HepG2 (cell line): ENCODE results near the gene C2orf81. TPM values are rescaled to one million over a fixed set of nuclear protein-coding genes. Genes with fewer than 3 reads are reported as not detected.

Experiments used
- AKAP8 ChIP-seq: sonication (generic); formaldehyde crosslinking; IDR thresholded peaks from 2 replicates; pipeline ENCODE4 v1.5.1; 2020; ENCODE audit warnings: mild to moderate bottlenecking, missing genetic modification reagents
- CENPX ChIP-seq: sonication (generic); formaldehyde crosslinking; IDR thresholded peaks from 2 replicates; pipeline ENCODE4 v1.9.0; 2021; ENCODE audit warnings: mild to moderate bottlenecking, missing genetic modification reagents, moderate library complexity
- MXD3 ChIP-seq: IDR thresholded peaks from 2 replicates; pipeline ENCODE4 v1.6.1; 2016; ENCODE audit warnings: mild to moderate bottlenecking, missing biosample characterization, missing genetic modification reagents
- MZF1 ChIP-seq: sonication (generic); formaldehyde crosslinking; IDR thresholded peaks from 2 replicates; pipeline ENCODE4 v1.8.1; 2023; ENCODE audit warnings: mild to moderate bottlenecking, missing genetic modification reagents, borderline replicate concordance
- PCBP1 ChIP-seq: fragments of 200-400 bp; formaldehyde crosslinking; IDR thresholded peaks from 2 replicates; pipeline ENCODE4 v1.6.1; 2017; ENCODE audit warnings: mild to moderate bottlenecking, low read depth, low read length, borderline replicate concordance
- STAG1 ChIP-seq: sonication (generic); formaldehyde crosslinking; IDR thresholded peaks from 2 replicates; pipeline ENCODE4 v1.4.0; 2020; ENCODE audit warnings: missing genetic modification reagents
- TGIF2 ChIP-seq: IDR thresholded peaks from 2 replicates; pipeline ENCODE4 v1.6.1; 2016; ENCODE audit warnings: control low read depth, missing compliant biosample characterization
- THYN1 ChIP-seq: sonication (generic); formaldehyde crosslinking; IDR thresholded peaks from 2 replicates; pipeline ENCODE4 v1.8.1; 2023; ENCODE audit warnings: low read depth, mild to moderate bottlenecking, moderate library complexity, missing genetic modification reagents, borderline replicate concordance
- ZBTB20 ChIP-seq: sonication (generic); formaldehyde crosslinking; IDR thresholded peaks from 2 replicates; pipeline ENCODE4 v1.8.1; 2023; ENCODE audit warnings: missing genetic modification reagents, low read depth, mild to moderate bottlenecking, borderline replicate concordance
- ZIK1 ChIP-seq: sonication (generic); formaldehyde crosslinking; IDR thresholded peaks from 2 replicates; pipeline ENCODE4 v1.5.0; 2020; ENCODE audit warnings: mild to moderate bottlenecking, low read depth, missing genetic modification reagents, borderline replicate concordance
- ZNF280B ChIP-seq: sonication (generic); formaldehyde crosslinking; IDR thresholded peaks from 2 replicates; pipeline ENCODE4 v1.5.0; 2020; ENCODE audit warnings: missing genetic modification reagents, mild to moderate bottlenecking, borderline replicate concordance
- ZNF282 ChIP-seq: fragments of 450-650 bp; IDR thresholded peaks from 2 replicates; pipeline ENCODE4 v1.6.1; 2018; ENCODE audit not compliant: partially characterized antibody
- ZSCAN9 ChIP-seq: IDR thresholded peaks from 2 replicates; pipeline ENCODE4 v1.6.1; 2016; ENCODE audit warnings: borderline replicate concordance
- polyA plus RNA-seq, 8 experiments: library from polyadenylated mRNA; depleted of rRNA in 3 of 8; stranded (reverse) in 7 of 8; unstranded in 1 of 8; fragments of >200 nt; fragmentation: Illumina TruSeq in 4 of 8; extraction: Trizol in 4 of 8; gene quantifications; 2 replicates each; pipeline versions ENCODE4 v1.2.1 to v1.2.3, GENCODE V29; 2011 to 2016; ENCODE audit warnings: low read depth in 4 of 8, missing spikeins in 1 of 8, mixed read lengths in 1 of 8; ENCODE audit not compliant: insufficient read depth in 1 of 8
- total RNA-seq, 5 experiments: library from RNA; depleted of rRNA; stranded (reverse); fragments of >200 nt; fragmentation: Illumina TruSeq; extraction: Trizol; gene quantifications; 2 replicates each; pipeline ENCODE4 v1.2.3, GENCODE V29; 2016; ENCODE audit warnings: low read depth in 1 of 5
- TF ChIP-seq, protein P1 (sequence below): sonication (generic); formaldehyde crosslinking; IDR thresholded peaks from 2 replicates; pipeline ENCODE4 v1.8.0; 2023; ENCODE audit warnings: mild to moderate bottlenecking, missing genetic modification reagents
- TF ChIP-seq, protein P2 (sequence below): sonication (generic); formaldehyde crosslinking; conservative IDR thresholded peaks from 2 replicates; pipeline ENCODE4 v1.4.0; 2020; ENCODE audit warnings: missing genetic modification reagents
- TF ChIP-seq, protein P3 (sequence below): sonication (generic); formaldehyde crosslinking; IDR thresholded peaks from 2 replicates; pipeline ENCODE4 v1.5.0; 2020; ENCODE audit warnings: missing genetic modification reagents

Gene C2orf81
- total and polyA plus RNA-seq, 2 of the 13 experiments (the other 11 are each of a cell fraction or from before 2014, with no cell fraction given), result 0.15 to 0.17 TPM

DNA sequence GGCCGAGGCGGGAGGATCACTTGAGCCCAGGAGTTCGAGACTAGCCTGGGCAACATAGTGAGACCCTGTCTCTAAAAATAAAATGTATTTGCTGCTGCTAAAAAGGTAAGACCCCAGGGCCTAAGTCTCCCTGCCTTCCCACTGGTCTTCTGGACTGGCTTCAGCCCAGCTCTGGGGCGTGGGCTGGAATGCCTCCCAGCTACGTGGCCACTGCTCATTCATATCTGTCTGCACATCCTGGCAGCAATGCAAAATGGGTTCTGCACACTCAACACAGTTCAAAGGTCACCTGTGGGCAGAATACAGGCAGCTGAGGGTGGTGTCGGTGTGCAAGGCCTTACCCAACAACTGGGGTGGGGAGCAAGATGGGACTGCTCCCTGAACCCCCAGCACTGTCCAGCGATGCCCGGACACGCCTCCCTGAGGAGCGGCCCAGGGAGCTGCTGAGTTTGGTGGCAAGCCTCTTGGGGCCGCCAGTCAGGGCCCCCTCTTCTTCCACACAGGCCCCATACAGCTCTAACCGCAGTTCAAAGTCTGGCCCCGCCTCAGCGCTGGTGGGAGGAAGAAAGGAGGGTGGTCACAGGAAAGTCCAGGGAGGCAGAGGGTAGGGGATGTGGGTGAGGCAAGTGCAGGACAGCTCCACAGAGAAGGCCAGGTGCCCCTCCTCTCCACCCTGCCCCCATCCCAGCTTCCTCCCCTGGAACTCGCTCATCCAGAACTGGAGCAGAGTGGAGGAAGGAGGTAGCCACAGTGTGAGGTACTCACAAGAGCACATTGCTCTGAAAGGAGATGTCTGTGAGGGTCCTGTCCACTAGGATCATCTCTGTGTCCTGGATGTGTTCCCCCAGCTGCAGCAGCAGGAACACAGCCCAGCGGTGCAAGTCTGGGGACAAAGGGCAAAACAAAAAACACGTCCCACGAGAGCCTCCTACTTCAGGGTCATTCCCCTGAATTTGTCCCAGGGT lies 8.3 kb upstream of the C2orf81 start (continued):
- TF ChIP-seq, protein P1, sequence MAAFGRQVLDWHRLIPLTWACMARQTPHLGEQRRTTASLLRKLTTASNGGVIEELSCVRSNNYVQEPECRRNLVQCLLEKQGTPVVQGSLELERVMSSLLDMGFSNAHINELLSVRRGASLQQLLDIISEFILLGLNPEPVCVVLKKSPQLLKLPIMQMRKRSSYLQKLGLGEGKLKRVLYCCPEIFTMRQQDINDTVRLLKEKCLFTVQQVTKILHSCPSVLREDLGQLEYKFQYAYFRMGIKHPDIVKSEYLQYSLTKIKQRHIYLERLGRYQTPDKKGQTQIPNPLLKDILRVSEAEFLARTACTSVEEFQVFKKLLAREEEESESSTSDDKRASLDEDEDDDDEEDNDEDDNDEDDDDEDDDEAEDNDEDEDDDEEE (CRISPR knock-in tag), result peak; percentile 78; the same call in 1 of the 2 replicates
- TF ChIP-seq THYN1, result no peak
- 0 out of 2 replicates have a peak, but pooled peaks have one; percentile 19 for TF ChIP-seq ZSCAN9 (CRISPR knock-in tag)
- peak; percentile 93; the same call in 1 of the 2 replicates for TF ChIP-seq ZNF280B (CRISPR knock-in tag)
- no peak; the same call in 1 of the 2 replicates for TF ChIP-seq TGIF2 (CRISPR knock-in tag)
- TF ChIP-seq ZBTB20 (CRISPR knock-in tag), result no peak; the same call in 1 of the 2 replicates
- TF ChIP-seq ZNF282, result no peak
- peak; percentile 33 for TF ChIP-seq MXD3 (CRISPR knock-in tag)
- no peak for TF ChIP-seq MZF1 (CRISPR knock-in tag)
- TF ChIP-seq, protein P2, sequence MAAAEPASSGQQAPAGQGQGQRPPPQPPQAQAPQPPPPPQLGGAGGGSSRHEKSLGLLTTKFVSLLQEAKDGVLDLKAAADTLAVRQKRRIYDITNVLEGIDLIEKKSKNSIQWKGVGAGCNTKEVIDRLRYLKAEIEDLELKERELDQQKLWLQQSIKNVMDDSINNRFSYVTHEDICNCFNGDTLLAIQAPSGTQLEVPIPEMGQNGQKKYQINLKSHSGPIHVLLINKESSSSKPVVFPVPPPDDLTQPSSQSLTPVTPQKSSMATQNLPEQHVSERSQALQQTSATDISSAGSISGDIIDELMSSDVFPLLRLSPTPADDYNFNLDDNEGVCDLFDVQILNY (CRISPR knock-in tag), result no peak
- TF ChIP-seq ZIK1 (CRISPR knock-in tag), result peak; percentile 31; the same call in 1 of the 2 replicates
- peak; percentile 88 for TF ChIP-seq AKAP8
- TF ChIP-seq PCBP1, result peak; percentile 94
- TF ChIP-seq CENPX (CRISPR knock-in tag), result no peak
- TF ChIP-seq STAG1 (CRISPR knock-in tag), result peak; percentile 11; the same call in 1 of the 2 replicates
- TF ChIP-seq, protein P3, sequence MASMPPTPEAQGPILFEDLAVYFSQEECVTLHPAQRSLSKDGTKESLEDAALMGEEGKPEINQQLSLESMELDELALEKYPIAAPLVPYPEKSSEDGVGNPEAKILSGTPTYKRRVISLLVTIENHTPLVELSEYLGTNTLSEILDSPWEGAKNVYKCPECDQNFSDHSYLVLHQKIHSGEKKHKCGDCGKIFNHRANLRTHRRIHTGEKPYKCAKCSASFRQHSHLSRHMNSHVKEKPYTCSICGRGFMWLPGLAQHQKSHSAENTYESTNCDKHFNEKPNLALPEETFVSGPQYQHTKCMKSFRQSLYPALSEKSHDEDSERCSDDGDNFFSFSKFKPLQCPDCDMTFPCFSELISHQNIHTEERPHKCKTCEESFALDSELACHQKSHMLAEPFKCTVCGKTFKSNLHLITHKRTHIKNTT, result no peak
